HG02610 (cell line): ENCODE data around the gene OBSCN.

Experiments
- ATAC-seq: cut with Tn5 transposase; IDR thresholded peaks from one replicate; pipeline ENCODE4 v1.9.1; 2021; ENCODE audit warnings: mild to moderate bottlenecking, moderate library complexity; ENCODE audit not compliant: unreplicated experiment

Gene OBSCN

DNA sequence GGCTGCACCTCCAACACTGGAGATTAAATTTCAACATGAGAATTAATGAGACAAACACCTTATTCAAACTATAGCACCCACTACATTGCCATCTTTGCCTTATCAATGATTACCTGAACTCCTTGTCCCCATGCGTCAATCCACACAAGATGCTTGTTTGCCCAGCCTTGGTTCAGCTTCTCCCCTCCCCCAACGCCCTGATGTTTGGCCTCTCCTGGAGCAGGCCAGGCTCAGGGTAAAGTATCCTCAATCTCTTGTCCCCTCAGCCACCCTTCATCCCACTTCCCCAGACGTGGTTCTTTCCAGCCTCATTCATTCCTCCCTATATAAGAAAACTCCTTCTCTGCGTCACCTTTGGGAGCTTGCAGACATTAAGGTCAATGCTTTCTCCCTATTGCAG is 220.6 kb downstream of the OBSCN start:
- no peak for ATAC-seq
